Stimulated activated CD8-positive, alpha-beta memory T cell treated with anti-CD3 and anti-CD28 coated beads, Interleukin-7, amount 100 ng/mL, for 1 hour (primary cell): ENCODE results near the gene MYOZ3.

Experiments
- DNase-seq, 2 donors: peaks; one replicate each; pipeline ENCODE4 v3.0.0-alpha.2; 2020; ENCODE audit warnings: low read depth in 2 of 2

The MYOZ3 gene

GRCh38 chr5:150627731-150628545 is 33.1 kb upstream of the MYOZ3 start:
- DNase-seq = no peak

GRCh38 chr5:150628936-150629485 is 32.0 kb upstream of the MYOZ3 start:
- DNase-seq = no peak

GRCh38 chr5:150630016-150630415 is 31.0 kb upstream of the MYOZ3 start:
- no peak for DNase-seq

GRCh38 chr5:150630461-150631325 is 30.4 kb upstream of the MYOZ3 start:
- DNase-seq = no peak

- DNase-seq = no peak
These were observed 29.7 kb upstream of the MYOZ3 start for GRCh38 chr5:150631326-150631701.

GRCh38 chr5:150632305-150633160 is 28.5 kb upstream of the MYOZ3 start:
- DNase-seq = no peak

- no peak for DNase-seq
These were observed 27.6 kb upstream of the MYOZ3 start for GRCh38 chr5:150633429-150633828.

- no peak for DNase-seq
These were observed 24.4 kb upstream of the MYOZ3 start for GRCh38 chr5:150636391-150637244.

GRCh38 chr5:150637245-150638052 is 23.6 kb upstream of the MYOZ3 start:
- DNase-seq = no peak

GRCh38 chr5:150638053-150638444 is 23.0 kb upstream of the MYOZ3 start:
- no peak for DNase-seq

- no peak for DNase-seq
These were observed 22.3 kb upstream of the MYOZ3 start for GRCh38 chr5:150638488-150639376.

- DNase-seq = no peak
These were observed 21.7 kb upstream of the MYOZ3 start for GRCh38 chr5:150639377-150639692.

- DNase-seq = no peak
These were observed 21.3 kb upstream of the MYOZ3 start for GRCh38 chr5:150639751-150640150.

- DNase-seq = no peak
These were observed 20.6 kb upstream of the MYOZ3 start, which contains the start of gene SYNPO for GRCh38 chr5:150640311-150641005. Gene SYNPO, plus strand, starts transcription at chr5:150640660. Its CDS starts 7,616 bp downstream, at chr5:150648276.

GRCh38 chr5:150641006-150641570 is 20.0 kb upstream of the MYOZ3 start:
- DNase-seq = no peak

GRCh38 chr5:150641824-150642566 is 19.1 kb upstream of the MYOZ3 start:
- DNase-seq = no peak

GRCh38 chr5:150642567-150642927 is 18.5 kb upstream of the MYOZ3 start:
- no peak for DNase-seq
